ENCODE data around the gene PILRA.

DNA sequence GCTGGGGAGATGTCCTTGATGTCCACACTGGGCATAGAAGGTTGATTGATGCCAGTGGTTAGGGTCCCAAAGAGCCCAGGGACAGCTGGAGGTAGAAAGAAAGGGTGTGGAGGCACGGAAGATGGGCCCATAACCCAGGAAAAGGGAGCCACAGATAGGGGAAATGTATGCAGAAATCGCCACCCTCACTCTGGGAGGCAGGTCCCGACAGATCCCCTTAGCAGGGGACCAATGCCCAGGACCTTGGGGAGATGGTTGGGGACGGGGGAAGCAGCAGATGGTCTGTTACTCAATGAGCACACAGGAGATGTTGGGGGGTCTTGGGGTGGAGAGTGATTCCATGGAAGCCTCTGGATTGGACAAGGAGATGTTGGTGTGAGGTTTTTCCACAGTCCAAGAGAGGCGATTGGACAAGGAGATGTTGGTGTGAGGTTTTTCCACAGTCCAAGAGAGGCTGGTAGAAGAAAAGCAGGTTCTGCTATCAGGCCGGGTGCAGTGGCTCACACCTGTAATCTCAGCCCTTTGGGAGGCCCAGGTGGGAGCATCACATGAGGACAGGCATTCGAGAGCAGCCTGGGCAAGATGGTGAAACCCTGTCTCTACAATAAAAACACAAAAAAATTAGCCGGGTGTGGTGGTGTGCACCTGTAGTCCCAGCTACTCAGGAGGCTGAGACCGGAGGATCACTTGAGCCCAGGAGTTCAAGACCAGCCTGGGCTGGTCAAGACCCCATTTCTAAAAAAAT is 70.0 kb downstream of the PILRA start:
- TF ChIP-seq POLR2AphosphoS5 (IDR thresholded peaks at IDR 0.05) (no peak), POLR2A (IDR thresholded peaks at IDR 0.05) (no peak), EP300 (IDR thresholded peaks at IDR 0.05) (no peak)
- TF ChIP-seq, protein P1, sequence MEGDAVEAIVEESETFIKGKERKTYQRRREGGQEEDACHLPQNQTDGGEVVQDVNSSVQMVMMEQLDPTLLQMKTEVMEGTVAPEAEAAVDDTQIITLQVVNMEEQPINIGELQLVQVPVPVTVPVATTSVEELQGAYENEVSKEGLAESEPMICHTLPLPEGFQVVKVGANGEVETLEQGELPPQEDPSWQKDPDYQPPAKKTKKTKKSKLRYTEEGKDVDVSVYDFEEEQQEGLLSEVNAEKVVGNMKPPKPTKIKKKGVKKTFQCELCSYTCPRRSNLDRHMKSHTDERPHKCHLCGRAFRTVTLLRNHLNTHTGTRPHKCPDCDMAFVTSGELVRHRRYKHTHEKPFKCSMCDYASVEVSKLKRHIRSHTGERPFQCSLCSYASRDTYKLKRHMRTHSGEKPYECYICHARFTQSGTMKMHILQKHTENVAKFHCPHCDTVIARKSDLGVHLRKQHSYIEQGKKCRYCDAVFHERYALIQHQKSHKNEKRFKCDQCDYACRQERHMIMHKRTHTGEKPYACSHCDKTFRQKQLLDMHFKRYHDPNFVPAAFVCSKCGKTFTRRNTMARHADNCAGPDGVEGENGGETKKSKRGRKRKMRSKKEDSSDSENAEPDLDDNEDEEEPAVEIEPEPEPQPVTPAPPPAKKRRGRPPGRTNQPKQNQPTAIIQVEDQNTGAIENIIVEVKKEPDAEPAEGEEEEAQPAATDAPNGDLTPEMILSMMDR (IDR thresholded peaks at IDR 0.05), result no peak

Measured in gastroesophageal sphincter (tissue), 3 donors.